ACC112 (cell line): ENCODE results near the gene SYT7.

Experiments used
- H2AFZ ChIP-seq: fragments of 200-600 bp; sonication (generic); one replicate; pipeline ENCODE4 v1.6.0; 2017; ENCODE audit warnings: antibody characterized with exemption, low read length; ENCODE audit not compliant: unreplicated experiment
- H3K27ac ChIP-seq: fragments of 200-600 bp; sonication (generic); 2 replicates; pipeline ENCODE4 v1.5.1; 2014; ENCODE audit warnings: low read depth, mild to moderate bottlenecking, antibody characterized with exemption, low read length, moderate library complexity
- H3K27me3 ChIP-seq: fragments of 200-600 bp; sonication (generic); 2 replicates; pipeline ENCODE4 v1.6.1; 2014; ENCODE audit warnings: mild to moderate bottlenecking, antibody characterized with exemption, low read length, moderate library complexity, mixed read lengths; ENCODE audit not compliant: insufficient read depth
- H3K36me3 ChIP-seq: fragments of 200-600 bp; sonication (generic); 2 replicates; pipeline ENCODE4 v1.6.1; 2016; ENCODE audit warnings: mild to moderate bottlenecking, antibody characterized with exemption, low read length, moderate library complexity, mixed read lengths; ENCODE audit not compliant: insufficient read depth
- H3K4me1 ChIP-seq: fragments of 200-600 bp; sonication (generic); one replicate; pipeline ENCODE4 v1.6.1; 2016; ENCODE audit warnings: low read length, mixed read lengths; ENCODE audit not compliant: insufficient read depth, unreplicated experiment, control insufficient read depth
- H3K4me3 ChIP-seq: fragments of 200-600 bp; sonication (generic); 2 replicates; pipeline ENCODE4 v1.5.1; 2014; ENCODE audit warnings: mild to moderate bottlenecking, low read depth, low read length
- H3K79me2 ChIP-seq: fragments of 200-600 bp; sonication (generic); one replicate; pipeline ENCODE4 v1.6.0; 2016; ENCODE audit warnings: low read length; ENCODE audit not compliant: control insufficient read depth, unreplicated experiment, insufficient read depth

SYT7 gene

DNA sequence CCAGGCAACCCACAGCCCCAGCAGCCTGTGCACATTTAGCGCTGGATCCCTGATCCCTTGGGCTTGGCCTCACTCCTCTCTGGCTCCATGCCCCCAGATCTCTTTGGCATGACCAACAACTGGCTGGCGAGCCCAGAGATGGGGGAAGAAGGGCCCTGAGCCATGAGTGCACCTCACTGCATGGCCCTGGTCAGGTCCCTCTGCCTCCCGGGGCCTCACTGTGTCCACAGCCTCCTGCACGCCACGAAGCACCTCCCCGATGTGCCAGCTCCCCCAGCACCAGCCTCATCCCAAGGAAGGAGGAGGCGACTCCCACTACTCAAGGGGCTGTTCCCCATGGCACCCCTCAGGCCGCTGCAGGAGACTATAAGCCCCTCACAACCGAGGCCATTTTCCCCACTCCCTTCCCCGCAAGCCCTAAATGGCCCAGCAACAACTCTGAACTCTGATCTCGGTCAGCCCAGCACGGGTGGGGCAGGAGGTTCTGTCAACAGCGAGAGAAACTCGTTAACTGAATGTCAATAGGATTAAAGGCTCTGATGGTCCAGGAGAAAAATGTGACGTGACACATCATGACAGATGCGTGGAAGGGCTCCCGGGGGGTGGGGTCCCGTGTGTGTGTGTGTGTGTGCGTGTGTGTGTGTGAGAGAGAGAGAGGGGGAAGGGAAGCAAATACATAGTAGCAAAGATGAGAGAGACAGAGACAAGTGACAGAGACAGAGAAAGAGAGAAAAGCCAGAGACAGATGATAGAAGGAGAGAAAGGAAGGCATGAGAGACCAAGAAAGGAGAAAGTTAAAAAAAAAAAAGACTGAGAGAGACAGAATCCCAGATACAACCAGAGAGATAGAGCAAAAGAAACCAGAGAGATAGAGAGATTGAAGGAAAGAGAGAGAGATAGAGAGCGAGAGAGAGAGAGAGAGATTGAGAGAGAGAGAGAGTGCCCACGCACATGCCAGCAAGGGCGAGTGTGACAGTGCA, 28.4 kb upstream of the SYT7 start:
- no peak overlapping the region for H3K27ac ChIP-seq
- H3K4me3 ChIP-seq, result no peak overlapping the region
- H3K79me2 ChIP-seq, result no peaks in the 10 kb centered on the region
- no peaks in the 10 kb centered on the region for H3K36me3 ChIP-seq
- no peaks in the 10 kb centered on the region for H3K27me3 ChIP-seq
- H3K4me1 ChIP-seq, result peaks cover 4% of the 10 kb centered on the region
- no peak overlapping the region for H2AFZ ChIP-seq

DNA sequence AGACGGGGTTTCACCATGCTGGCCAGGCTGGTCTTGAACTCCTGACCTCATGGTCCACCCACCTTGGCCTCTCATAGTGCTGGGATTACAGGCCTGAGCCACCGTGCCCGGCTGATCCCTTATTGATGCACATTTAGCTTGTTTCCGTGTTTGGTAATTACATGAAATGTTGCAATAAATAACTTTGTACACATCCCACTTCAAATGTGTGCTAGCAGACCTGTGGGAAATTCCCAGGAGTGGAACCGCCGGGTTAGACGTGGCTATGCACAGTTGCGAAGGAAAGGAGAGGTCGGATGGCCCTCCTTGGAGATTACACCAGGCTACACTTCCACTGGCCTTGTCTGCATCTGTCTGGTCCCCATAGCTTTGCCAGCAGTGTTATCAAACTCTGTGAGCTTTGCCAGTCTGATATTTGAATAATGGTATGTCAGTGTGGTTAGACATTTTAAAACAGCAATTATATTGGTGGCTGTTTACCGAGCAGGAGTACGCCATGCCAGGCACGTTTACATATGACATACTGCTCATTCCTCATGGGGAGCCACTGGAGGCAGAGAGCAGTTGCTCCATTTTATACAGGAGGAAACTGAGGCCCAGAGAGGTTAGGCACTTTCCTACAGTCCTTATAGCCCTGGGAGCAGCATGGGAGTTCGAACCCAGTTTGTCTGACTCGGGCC, 27.2 kb upstream of the SYT7 start:
- peaks cover 11% of the 10 kb centered on the region for H3K4me1 ChIP-seq
- H3K36me3 ChIP-seq, result no peaks in the 10 kb centered on the region
- H3K79me2 ChIP-seq, result no peaks in the 10 kb centered on the region
- no peak overlapping the region for H2AFZ ChIP-seq
- no peak overlapping the region for H3K27ac ChIP-seq
- H3K27me3 ChIP-seq, result no peaks in the 10 kb centered on the region
- no peak overlapping the region for H3K4me3 ChIP-seq

DNA sequence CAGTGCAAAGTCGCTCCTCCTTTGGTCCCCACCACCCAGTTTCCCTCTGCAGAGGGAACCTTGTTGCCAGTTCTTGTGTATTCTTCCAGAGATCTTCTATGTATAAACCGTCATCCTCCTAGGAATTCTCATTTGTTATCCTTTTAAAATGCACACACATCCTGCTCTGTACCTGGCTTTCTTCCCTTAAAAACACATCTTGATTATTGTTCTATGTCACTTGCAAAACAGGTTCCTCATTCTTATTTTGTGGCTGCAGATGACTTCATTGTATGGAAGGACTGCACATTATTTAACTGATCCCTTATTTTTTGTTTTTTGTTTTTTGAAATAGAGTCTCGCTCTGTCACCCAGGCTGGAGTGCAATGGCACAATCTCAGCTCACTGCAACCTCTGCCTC, 26.6 kb upstream of the SYT7 start:
- H3K27ac ChIP-seq, result no peak overlapping the region

GRCh38 chr11:61603667-61604066, 22.8 kb upstream of the SYT7 start:
- H3K4me3 ChIP-seq, result peak overlapping the region; percentile 53; the same call in 1 of the 2 replicates

More for the DNA sequence above, 26.6 kb upstream of the SYT7 start:
- Histone ChIP-seq H3K4me1 (peaks cover 18% of the 10 kb centered on the region), H2AFZ (no peak overlapping the region), H3K79me2 (no peaks in the 10 kb centered on the region), H3K4me3 (no peak overlapping the region), H3K27me3 (no peaks in the 10 kb centered on the region), H3K36me3 (no peaks in the 10 kb centered on the region)

GRCh38 chr11:61602775-61603569, 22.1 kb upstream of the SYT7 start:
- H3K27me3 ChIP-seq, result no peaks in the 10 kb centered on the region
- H3K79me2 ChIP-seq, result no peaks in the 10 kb centered on the region
- peak overlapping the region; percentile 40 for H2AFZ ChIP-seq
- peak overlapping the region; percentile 53; the same call in 1 of the 2 replicates for H3K4me3 ChIP-seq
- peaks cover 37% of the 10 kb centered on the region for H3K4me1 ChIP-seq
- H3K36me3 ChIP-seq, result no peaks in the 10 kb centered on the region
- peak overlapping the region; percentile 41; the same call in 1 of the 2 replicates for H3K27ac ChIP-seq

More at GRCh38 chr11:61603667-61604066, 22.8 kb upstream of the SYT7 start:
- peaks cover 34% of the 10 kb centered on the region for H3K4me1 ChIP-seq
- H3K36me3 ChIP-seq, result no peaks in the 10 kb centered on the region
- peak overlapping the region; percentile 41; the same call in 1 of the 2 replicates for H3K27ac ChIP-seq
- no peak overlapping the region for H2AFZ ChIP-seq
- no peaks in the 10 kb centered on the region for H3K27me3 ChIP-seq
- H3K79me2 ChIP-seq, result no peaks in the 10 kb centered on the region

DNA sequence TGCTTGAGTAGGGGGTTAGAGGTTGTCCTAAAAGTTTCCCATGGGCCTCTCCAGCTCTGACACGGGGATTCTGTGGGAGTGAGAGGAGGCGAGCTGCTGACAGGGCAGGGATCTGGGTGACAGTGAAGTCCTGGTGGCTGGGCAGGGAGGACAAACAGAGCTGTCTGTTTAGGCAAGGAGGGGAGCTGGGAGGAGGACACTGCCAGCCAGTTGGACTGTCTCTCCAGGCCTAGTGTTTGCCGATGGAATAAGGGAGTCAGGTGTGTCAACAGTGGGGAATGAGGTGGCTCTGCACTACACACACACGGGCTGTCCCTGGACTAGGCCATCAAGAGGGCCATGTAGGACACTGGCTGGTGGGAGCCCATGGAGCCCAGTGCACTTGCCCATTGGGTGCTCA, 20.6 kb upstream of the SYT7 start:
- Histone ChIP-seq H3K4me1 (peaks cover 37% of the 10 kb centered on the region), H3K27me3 (no peaks in the 10 kb centered on the region), H2AFZ (no peak overlapping the region), H3K27ac (no peak overlapping the region), H3K4me3 (no peak overlapping the region), H3K79me2 (no peaks in the 10 kb centered on the region), H3K36me3 (no peaks in the 10 kb centered on the region)

- Histone ChIP-seq H3K27ac (no peak overlapping the region), H3K27me3 (no peaks in the 10 kb centered on the region), H3K79me2 (no peaks in the 10 kb centered on the region), H2AFZ (no peak overlapping the region), H3K4me3 (0 out of 2 replicates have a peak overlapping the region, but pooled peaks have one; percentile 19), H3K4me1 (peaks cover 33% of the 10 kb centered on the region), H3K36me3 (no peaks in the 10 kb centered on the region)
These were observed 19.3 kb upstream of the SYT7 start for GRCh38 chr11:61599968-61600710.

DNA sequence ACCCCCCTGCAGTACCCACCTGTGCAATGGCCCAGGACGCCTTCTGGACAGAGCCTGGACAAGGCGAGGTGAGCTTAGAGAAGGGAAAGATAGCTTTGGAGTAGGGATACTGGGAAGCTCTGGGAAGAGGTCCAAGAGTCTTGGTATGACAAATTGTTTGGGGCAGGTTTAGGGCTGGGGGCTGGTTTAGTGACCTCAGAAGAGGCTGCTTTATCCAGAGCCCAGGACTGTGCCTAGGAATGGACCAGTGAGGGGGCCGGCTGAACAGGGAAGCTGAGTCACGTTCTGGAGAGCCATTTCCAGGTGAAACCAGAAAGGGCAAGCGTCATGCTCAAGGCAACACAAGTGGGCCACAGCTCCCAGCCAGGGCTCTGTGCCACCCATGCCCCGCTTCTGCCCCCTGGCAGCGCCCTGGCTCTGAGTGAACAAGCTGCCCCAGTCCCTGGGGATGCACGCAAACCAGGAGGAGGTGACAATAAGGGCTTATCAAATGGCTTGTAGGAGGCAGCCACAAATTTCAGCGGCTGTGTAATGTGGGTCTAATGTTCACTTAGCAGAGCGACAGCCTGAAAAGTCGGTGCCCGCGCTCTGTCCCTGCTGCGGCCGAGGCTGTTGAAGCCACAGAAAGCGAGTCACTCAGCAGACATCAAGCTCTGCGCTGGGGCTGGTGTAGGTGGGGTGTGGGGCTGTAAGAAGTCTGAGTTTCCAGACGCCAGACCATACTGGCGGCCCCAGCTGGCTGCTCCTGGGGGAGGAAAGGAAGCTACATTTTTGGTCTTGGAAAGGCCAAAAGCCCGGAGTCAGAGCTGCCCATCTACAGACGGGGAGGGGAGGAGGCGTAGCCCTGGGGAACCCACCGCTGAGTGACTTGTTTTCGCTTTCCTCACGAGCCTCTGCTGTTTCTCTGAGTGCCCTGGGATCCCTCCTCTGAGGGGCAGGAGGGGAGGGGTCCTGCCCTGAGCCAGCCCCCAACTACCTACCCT, 18.3 kb upstream of the SYT7 start:
- Histone ChIP-seq H3K36me3 (no peaks in the 10 kb centered on the region), H2AFZ (no peak overlapping the region), H3K27ac (peak overlapping the region; percentile 8; the same call in 1 of the 2 replicates), H3K4me3 (peak overlapping the region; percentile 19; the same call in 1 of the 2 replicates), H3K4me1 (peaks cover 33% of the 10 kb centered on the region), H3K79me2 (no peaks in the 10 kb centered on the region), H3K27me3 (no peaks in the 10 kb centered on the region)

DNA sequence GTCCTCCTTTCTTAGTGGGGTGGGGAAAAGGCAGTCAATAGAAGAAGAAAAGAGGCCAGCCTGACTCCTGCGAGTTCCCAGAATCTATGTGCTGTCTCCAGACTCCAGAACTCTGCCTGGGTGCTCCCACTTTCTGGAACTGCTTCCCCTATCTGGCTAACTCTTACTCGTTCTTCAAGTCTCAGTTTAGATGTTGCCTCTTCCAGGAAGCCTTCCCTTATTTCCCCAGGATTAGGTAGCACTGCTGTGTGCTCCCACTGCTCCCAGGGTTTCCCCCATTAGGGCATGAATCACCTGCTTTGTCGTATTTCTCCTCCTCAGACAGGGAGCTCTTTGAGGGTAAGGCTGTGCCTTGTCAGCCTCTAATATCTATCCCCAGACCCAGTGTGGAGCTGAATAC, 17.5 kb upstream of the SYT7 start:
- no peak overlapping the region for H3K4me3 ChIP-seq
- H3K4me1 ChIP-seq, result peaks cover 28% of the 10 kb centered on the region
- H3K27ac ChIP-seq, result no peak overlapping the region
- H3K79me2 ChIP-seq, result no peaks in the 10 kb centered on the region
- no peak overlapping the region for H2AFZ ChIP-seq
- no peaks in the 10 kb centered on the region for H3K36me3 ChIP-seq
- H3K27me3 ChIP-seq, result no peaks in the 10 kb centered on the region
